Measurements from ENCODE around the gene PCGF2. TPM values are rescaled to one million over a fixed set of nuclear protein-coding genes. Genes with fewer than 3 reads are reported as not detected.

The PCGF2 gene
- total RNA-seq, 1 experiment from 2014 or later: 43.9 TPM

GRCh38 chr17:38766341-38766740 lies 18.2 kb upstream of the PCGF2 start:
- Histone ChIP-seq H3K27ac (ENCODE audit: low read length) (no peak overlapping the region), H3K4me3 (ENCODE audit: low read depth in 2 of 2, low read length in 2 of 2) (no peak overlapping the region), H3K36me3 (ENCODE audit: control insufficient read depth, insufficient read depth, low read length) (peaks cover 4% of the 10 kb centered on the region), H3K4me1 (ENCODE audit: control insufficient read depth, insufficient read depth, low read length) (no peaks in the 10 kb centered on the region), H3K9me3 (ENCODE audit: control insufficient read depth, insufficient read depth, low read depth, low read length) (no peaks in the 10 kb centered on the region), H3K27me3 (ENCODE audit: control insufficient read depth, insufficient read depth, low read length) (no peaks in the 10 kb centered on the region)
- in situ Hi-C loops (cut with HindIII; ENCODE audit: low pct_unique_long_range_greater_than_20kb, low sequenced_read_pairs) (no loop called here), intact Hi-C loops (cut with micrococcal nuclease; ENCODE audit: unreplicated experiment) (no loop called here)
- BruUV-seq (replicated peaks): no TSS peak
- CTCF ChIA-PET: no interaction called here
- POLR2A ChIA-PET: no interaction called here
- ATAC-seq (no peak), DNase-seq (ENCODE audit: low read depth, low spot score) (no peak)
- no peak for TF ChIP-seq TCF7L2 (IDR thresholded peaks at IDR 0.05; ENCODE audit: low read depth, low read length)
- TF ChIP-seq CTCF (IDR thresholded peaks at IDR 0.05): no peak
- no peak for TF ChIP-seq REST (IDR thresholded peaks at IDR 0.05; ENCODE audit: insufficient read depth in 1 of 2, low read depth in 2 of 2, low read length in 1 of 2)
- TF ChIP-seq SIN3A (IDR thresholded peaks at IDR 0.05; ENCODE audit: borderline replicate concordance, insufficient read depth, low read depth, low read length): no peak
- TF ChIP-seq POLR2AphosphoS5 (IDR thresholded peaks at IDR 0.05; ENCODE audit: low read depth, low read length): no peak

- H3K27me3 ChIP-seq (ENCODE audit: control insufficient read depth, insufficient read depth, low read length): no peaks in the 10 kb centered on the region
- ChIA-PET POLR2A (no interaction called here), CTCF (interaction anchor here (0.5 kb wide), 1 partner anchor 27 kb away, joined by 9 read pairs; no protein-coding TSS in a partner anchor)
- TF ChIP-seq REST (IDR thresholded peaks at IDR 0.05; ENCODE audit: insufficient read depth in 1 of 2, low read depth in 2 of 2, low read length in 1 of 2) (no peak), POLR2AphosphoS5 (IDR thresholded peaks at IDR 0.05; ENCODE audit: low read depth, low read length) (no peak)
- in situ Hi-C loops (cut with HindIII; ENCODE audit: low pct_unique_long_range_greater_than_20kb, low sequenced_read_pairs): no loop called here
- DNase-seq (ENCODE audit: low read depth, low spot score) (no peak), ATAC-seq (no peak)
- no peak overlapping the region for H3K27ac ChIP-seq (ENCODE audit: low read length)
- BruUV-seq (replicated peaks): no TSS peak
- H3K4me1 ChIP-seq (ENCODE audit: control insufficient read depth, insufficient read depth, low read length): no peaks in the 10 kb centered on the region
- H3K36me3 ChIP-seq (ENCODE audit: control insufficient read depth, insufficient read depth, low read length): peaks cover 4% of the 10 kb centered on the region; the same call in 1 of the 2 replicates
- no peak overlapping the region for H3K4me3 ChIP-seq (ENCODE audit: low read depth in 2 of 2, low read length in 2 of 2)
- intact Hi-C loops (cut with micrococcal nuclease; ENCODE audit: unreplicated experiment): no loop called here
- H3K9me3 ChIP-seq (ENCODE audit: control insufficient read depth, insufficient read depth, low read depth, low read length): no peaks in the 10 kb centered on the region
Observed at GRCh38 chr17:38762231-38762630, 14.1 kb upstream of the PCGF2 start.
